ENCODE results near the gene ADAMTS1. TPM values are rescaled to one million over a fixed set of nuclear protein-coding genes. Genes with fewer than 3 reads are reported as not detected.

The ADAMTS1 gene
- total RNA-seq, 2 donors from 2014 or later: 0.31 TPM; not detected in 1

DNA sequence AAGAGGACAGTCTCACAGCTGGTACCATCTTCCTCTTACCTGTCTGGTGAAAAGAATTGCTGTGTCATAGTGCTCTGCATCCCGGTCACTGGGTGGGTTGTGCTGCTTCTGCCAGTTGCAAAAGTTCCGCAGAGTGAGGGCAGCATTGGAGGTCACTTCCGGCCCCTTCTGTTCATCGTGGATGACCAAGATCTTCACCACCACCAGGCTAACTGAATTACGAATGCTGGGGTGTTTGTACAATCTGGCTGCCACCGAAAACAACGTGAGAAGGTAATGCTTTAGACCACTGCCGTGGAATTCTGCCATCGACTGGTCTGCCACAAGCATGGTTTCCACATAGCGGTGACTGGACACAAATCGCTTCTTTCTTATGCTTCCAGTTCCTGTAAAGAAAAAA, 2.9 kb downstream of the ADAMTS1 start:
- H3K4me3 Mint-ChIP-seq: no peak overlapping the region

DNA sequence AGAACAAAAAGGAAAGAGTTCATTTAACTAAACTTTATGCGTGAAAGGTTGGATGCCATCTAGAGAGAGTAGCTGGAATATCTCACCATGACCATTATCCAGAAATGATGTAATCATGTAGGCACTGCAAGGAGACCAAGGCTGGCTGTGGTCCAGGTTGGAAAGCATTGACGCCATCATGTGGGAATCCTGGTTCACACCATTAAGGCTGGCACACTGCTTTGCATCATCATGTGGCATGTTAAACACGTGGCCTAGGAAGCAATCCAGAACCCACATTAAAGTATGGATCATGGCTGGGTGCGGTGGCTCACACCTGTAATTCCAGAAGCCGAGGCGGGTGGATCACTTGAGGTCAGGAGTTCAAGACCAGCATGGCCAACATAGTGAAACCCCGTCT, 4.3 kb downstream of the ADAMTS1 start:
- Mint-ChIP-seq H3K27me3 (ENCODE audit: low read depth) (peaks cover 66% of the 10 kb centered on the region), H3K4me1 (ENCODE audit: low read depth) (peaks cover 35% of the 10 kb centered on the region), H3K9me3 (no peaks in the 10 kb centered on the region), H3K4me3 (no peak overlapping the region), H3K36me3 (ENCODE audit: insufficient read depth in 2 of 2) (peaks cover 0 to 2% of the 10 kb centered on the region in 2 donors), H3K27ac (no peak overlapping the region)
- no peak for ATAC-seq (replicated peaks in 1 of 2)
- DNase-seq: no peak

More for the DNA sequence above, 2.9 kb downstream of the ADAMTS1 start:
- H3K27ac Mint-ChIP-seq: no peak overlapping the region
- ATAC-seq (replicated peaks in 1 of 2) (no peak), DNase-seq (no peak)
- H3K4me1 Mint-ChIP-seq (ENCODE audit: low read depth): peaks cover 49% of the 10 kb centered on the region
- H3K9me3 Mint-ChIP-seq: no peaks in the 10 kb centered on the region
- peaks cover 73% of the 10 kb centered on the region for H3K27me3 Mint-ChIP-seq (ENCODE audit: low read depth)
- peaks cover 0 to 2% of the 10 kb centered on the region in 2 donors for H3K36me3 Mint-ChIP-seq (ENCODE audit: insufficient read depth in 2 of 2)

DNA sequence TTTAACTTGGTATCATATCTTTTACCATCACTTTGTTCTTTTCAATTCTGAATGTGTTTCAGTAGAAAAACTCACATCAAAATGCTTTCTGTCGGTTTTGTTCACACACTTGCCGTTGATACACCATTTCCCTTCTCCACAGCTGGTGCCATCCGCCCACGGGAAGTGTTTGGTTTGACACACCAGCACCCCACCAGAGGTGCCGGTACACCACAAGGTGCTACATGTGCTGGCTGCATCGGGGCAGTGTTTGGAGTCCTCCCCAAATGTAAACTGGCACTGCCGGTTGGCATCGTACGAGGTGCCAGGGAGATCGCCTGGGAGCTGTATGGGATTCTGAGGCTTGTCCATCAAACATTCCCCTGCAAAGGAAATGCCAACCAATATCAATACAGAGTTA, 5.0 kb downstream of the ADAMTS1 start:
- Mint-ChIP-seq H3K36me3 (ENCODE audit: insufficient read depth in 2 of 2) (no peaks in the 10 kb centered on the region), H3K4me1 (ENCODE audit: low read depth) (peaks cover 33% of the 10 kb centered on the region), H3K9me3 (no peaks in the 10 kb centered on the region), H3K27me3 (ENCODE audit: low read depth) (peaks cover 61% of the 10 kb centered on the region), H3K27ac (no peak overlapping the region), H3K4me3 (peak overlapping the region in 1 of 2 donors; percentile 27)
- DNase-seq: peak; percentile 18 to 47
- peak; percentile 43 to 58 for ATAC-seq (replicated peaks in 1 of 2)

DNA sequence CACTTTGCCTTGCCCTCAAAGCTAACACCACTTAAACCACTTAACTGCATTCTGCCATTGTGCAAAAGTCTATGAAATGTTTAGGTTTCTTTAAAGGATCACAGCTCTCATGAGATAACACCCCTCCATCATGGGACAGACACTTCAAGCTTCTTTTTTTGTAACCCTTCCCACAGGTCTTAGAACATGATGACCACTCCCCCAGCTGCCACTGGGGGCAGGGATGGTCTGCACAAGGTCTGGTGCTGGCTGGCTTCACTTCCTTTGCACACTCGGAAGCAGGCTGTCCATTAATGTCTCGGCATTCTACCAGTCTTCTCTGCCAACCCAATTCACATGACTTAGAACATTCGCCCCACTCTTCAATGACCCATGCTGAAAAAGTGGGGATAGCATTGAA, 7.7 kb downstream of the ADAMTS1 start:
- no peak for ATAC-seq (replicated peaks in 1 of 2)
- Mint-ChIP-seq H3K27ac (no peak overlapping the region), H3K27me3 (ENCODE audit: low read depth) (peaks cover 44% of the 10 kb centered on the region), H3K9me3 (no peaks in the 10 kb centered on the region), H3K4me1 (ENCODE audit: low read depth) (peaks cover 20% of the 10 kb centered on the region), H3K4me3 (no peak overlapping the region), H3K36me3 (ENCODE audit: insufficient read depth in 2 of 2) (no peaks in the 10 kb centered on the region)
- DNase-seq: no peak

DNA sequence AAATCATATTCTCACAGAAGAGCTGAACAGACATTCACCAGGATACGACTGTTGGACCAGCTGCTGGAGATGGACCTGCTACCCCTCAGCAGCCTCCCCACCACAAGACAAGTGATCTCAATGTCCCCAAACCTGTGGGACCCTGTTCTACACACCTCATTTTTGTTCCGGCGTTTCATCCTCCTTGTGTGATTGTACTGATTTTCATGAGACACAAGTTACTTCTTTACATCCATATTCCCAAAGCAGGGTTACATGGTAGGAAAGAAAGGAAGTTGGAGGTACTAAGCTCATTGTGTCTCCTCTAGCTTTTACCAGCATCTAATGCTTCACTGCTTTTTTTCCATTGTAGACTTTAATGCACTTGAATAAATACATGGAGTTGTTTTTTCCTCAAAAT, 8.7 kb downstream of the ADAMTS1 start:
- Mint-ChIP-seq H3K36me3 (ENCODE audit: insufficient read depth in 2 of 2) (no peaks in the 10 kb centered on the region), H3K4me1 (ENCODE audit: low read depth) (peaks cover 20% of the 10 kb centered on the region), H3K9me3 (no peaks in the 10 kb centered on the region), H3K4me3 (no peak overlapping the region), H3K27me3 (ENCODE audit: low read depth) (peaks cover 42% of the 10 kb centered on the region), H3K27ac (no peak overlapping the region)
- ATAC-seq (replicated peaks in 1 of 2) (no peak), DNase-seq (no peak)

DNA sequence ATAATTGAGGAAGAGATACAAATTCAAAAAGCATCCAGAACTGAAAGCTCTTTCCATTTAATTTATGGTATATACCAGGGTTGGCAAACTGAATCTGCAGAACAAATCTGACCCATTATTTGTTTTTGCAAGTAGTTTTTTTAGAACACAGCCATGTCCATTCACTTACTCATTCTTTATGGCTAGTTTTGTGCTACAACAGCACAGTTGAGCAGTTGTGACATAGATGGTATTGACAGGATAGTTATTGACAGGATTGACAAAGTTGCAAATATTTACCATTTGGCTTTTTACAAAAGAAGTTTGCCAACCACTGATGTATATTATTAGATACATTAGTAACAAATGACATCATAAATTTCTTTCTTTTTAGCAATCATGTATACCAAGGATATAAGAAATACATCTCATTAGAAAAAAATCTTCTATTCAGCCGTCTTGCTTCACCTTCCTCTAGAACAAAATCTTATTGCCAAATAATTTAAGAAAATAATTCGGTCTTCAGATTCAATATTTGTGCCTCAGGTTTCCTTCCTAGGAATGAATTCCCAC, 9.4 kb downstream of the ADAMTS1 start:
- no peak for ATAC-seq (replicated peaks in 1 of 2)
- Mint-ChIP-seq H3K9me3 (peaks cover 0 to 2% of the 10 kb centered on the region in 2 donors), H3K4me1 (ENCODE audit: low read depth) (peaks cover 19% of the 10 kb centered on the region), H3K27ac (no peak overlapping the region), H3K4me3 (no peak overlapping the region), H3K36me3 (ENCODE audit: insufficient read depth in 2 of 2) (no peaks in the 10 kb centered on the region), H3K27me3 (ENCODE audit: low read depth) (peaks cover 46% of the 10 kb centered on the region)
- DNase-seq: no peak

DNA sequence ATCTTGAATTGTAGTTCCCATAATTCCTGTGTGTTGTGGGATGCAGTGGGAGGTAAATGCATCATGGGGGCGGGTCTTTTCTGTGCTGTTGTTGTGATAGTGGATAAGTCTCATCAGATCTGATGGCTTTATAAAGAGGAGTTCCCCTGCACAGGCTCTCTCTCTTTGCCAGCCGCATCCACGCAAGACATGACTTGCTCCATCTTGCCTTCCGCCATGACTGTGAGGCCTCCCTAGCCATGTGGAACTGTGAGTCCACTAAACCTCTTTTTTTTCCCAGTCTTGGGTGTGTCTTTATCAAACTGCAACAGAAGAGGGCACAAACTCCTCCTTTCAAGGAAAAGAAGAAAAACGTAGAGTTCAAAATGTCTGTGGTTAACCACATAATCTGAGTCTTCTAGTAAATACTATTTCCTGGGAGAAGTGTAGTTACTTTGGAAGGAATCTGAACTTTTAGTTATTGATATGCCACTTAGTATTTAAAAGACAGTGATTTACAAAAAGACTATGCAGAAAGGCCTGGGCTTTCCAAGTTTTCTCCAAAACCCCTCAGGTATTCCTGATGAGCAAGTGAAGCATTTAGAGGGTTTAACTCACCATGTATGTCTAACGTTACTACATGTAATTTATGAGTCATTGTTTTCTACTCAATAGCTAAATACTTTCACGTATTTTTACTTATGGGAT, 10.0 kb downstream of the ADAMTS1 start:
- no peak for ATAC-seq (replicated peaks in 1 of 2)
- H3K36me3 Mint-ChIP-seq (ENCODE audit: insufficient read depth in 2 of 2): no peaks in the 10 kb centered on the region
- H3K4me1 Mint-ChIP-seq (ENCODE audit: low read depth): peaks cover 13% of the 10 kb centered on the region
- H3K9me3 Mint-ChIP-seq: peaks cover 0 to 2% of the 10 kb centered on the region in 2 donors
- H3K4me3 Mint-ChIP-seq: no peak overlapping the region
- DNase-seq: no peak
- peaks cover 40% of the 10 kb centered on the region for H3K27me3 Mint-ChIP-seq (ENCODE audit: low read depth)
- H3K27ac Mint-ChIP-seq: no peak overlapping the region

DNA sequence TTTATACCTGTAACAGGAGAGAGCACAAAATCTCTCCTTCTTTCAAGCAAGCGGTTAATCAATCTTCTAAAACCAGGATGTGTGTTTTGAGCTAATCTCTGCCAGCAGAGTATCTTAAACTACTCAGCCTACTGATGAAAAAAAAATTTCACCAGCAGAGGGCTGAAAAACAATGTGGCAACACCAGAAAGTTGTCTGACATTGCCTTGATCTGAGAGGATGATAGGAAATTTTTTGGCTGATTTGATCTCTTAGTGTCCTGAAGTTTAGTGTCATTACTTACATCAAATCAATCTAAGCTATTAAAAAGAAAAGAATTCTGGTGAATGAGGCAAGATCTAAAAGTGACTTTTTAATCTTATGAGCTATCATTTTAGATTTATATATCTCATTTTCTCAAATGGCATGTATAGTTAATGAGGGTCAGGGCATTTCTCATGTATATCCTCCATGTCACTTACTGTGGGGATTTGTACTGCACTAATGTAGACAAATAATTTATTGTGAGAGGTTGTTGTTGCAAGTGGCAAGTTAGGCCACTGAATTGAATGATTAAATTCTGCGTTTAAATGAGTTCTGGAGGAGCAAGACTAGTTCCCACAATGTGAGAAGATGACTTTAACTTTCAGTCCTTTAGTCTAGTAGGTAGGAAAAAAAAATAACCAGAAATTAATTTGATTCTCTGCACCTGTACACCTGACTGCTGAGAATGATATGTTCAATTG, 10.9 kb downstream of the ADAMTS1 start:
- Mint-ChIP-seq H3K4me1 (ENCODE audit: low read depth) (peaks cover 7% of the 10 kb centered on the region), H3K9me3 (peaks cover 0 to 2% of the 10 kb centered on the region in 2 donors)
- no peak for ATAC-seq (replicated peaks in 1 of 2)

DNA sequence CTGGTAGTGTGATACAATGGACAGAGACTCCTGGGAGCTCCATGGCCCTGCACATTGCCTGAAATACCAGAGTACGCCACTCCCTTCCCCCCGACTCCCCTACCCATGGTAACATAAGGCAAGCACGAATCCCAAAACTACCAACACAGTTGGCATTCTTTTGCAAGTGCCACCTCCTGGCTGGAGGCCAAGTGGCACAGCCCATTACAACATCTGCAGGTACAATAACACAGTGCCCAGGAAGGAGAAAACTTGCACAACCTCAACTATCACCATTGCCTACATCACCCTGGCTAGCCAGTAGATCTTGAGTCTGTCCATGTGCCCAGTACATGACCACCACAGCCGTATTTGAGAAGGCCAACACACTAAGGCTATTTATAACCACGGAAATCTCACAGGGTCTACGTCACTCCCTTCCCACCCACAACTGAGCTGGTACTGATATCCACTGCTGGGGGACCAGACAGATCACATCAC, 11.7 kb downstream of the ADAMTS1 start:
- Mint-ChIP-seq H3K4me3 (no peak overlapping the region), H3K27me3 (ENCODE audit: low read depth) (peaks cover 24% of the 10 kb centered on the region), H3K4me1 (ENCODE audit: low read depth) (peaks cover 7% of the 10 kb centered on the region), H3K27ac (no peak overlapping the region), H3K9me3 (peaks cover 0 to 2% of the 10 kb centered on the region in 2 donors), H3K36me3 (ENCODE audit: insufficient read depth in 2 of 2) (no peaks in the 10 kb centered on the region)
- DNase-seq (no peak), ATAC-seq (replicated peaks in 1 of 2) (no peak)

More for the DNA sequence above, 10.9 kb downstream of the ADAMTS1 start:
- Mint-ChIP-seq H3K27ac (no peak overlapping the region), H3K27me3 (ENCODE audit: low read depth) (peaks cover 33% of the 10 kb centered on the region), H3K36me3 (ENCODE audit: insufficient read depth in 2 of 2) (no peaks in the 10 kb centered on the region), H3K4me3 (no peak overlapping the region)
- DNase-seq: no peak

DNA sequence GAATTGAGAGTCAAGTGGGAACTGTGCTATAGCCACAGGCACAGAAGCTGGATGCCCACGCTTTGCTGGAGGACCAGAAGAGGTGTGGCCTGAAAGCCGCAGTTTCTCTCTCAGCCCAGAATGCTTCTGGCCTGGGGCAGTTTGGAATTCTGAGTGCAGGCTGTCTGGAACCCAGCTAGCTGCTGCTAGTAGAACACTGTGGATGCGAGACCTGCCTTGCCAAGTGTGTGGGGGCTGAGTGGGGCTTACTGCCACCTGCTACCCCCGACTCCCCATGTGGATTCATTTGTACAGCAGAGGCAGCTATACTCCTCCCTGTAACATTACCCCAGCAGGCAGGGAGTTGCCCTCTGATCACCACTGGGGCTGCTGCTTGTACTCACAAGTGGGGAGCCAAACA, 12.2 kb downstream of the ADAMTS1 start:
- ATAC-seq (replicated peaks in 1 of 2): no peak
- H3K4me3 Mint-ChIP-seq: no peak overlapping the region

DNA sequence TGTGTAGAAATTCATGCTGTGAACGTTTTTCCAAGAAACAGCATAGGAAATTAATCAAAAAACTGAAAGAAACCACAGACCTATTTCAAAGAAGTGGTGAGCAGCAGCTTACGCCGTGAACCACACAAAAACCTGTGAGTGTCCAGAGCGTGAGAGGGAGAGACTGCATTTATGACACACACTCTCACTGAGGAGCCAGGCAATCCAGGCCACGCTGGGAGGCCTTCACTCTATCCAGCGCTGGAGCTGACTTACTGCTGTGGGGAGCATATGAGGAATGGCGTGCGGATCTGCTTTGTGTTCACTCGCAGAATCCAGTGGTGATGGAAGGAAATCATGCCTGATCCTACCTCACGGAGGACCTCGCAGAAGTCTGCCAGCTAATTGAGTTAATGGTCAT, 12.7 kb downstream of the ADAMTS1 start:
- no peak for ATAC-seq (replicated peaks in 1 of 2)
- Mint-ChIP-seq H3K36me3 (ENCODE audit: insufficient read depth in 2 of 2) (no peaks in the 10 kb centered on the region), H3K9me3 (peaks cover 0 to 2% of the 10 kb centered on the region in 2 donors), H3K4me1 (ENCODE audit: low read depth) (peaks cover 10% of the 10 kb centered on the region), H3K27me3 (ENCODE audit: low read depth) (peaks cover 19% of the 10 kb centered on the region), H3K4me3 (no peak overlapping the region), H3K27ac (no peak overlapping the region)
- DNase-seq: no peak

More for the DNA sequence above, 12.2 kb downstream of the ADAMTS1 start:
- no peak overlapping the region for H3K27ac Mint-ChIP-seq
- no peak for DNase-seq
- H3K9me3 Mint-ChIP-seq: peaks cover 0 to 2% of the 10 kb centered on the region in 2 donors
- no peaks in the 10 kb centered on the region for H3K36me3 Mint-ChIP-seq (ENCODE audit: insufficient read depth in 2 of 2)
- H3K4me1 Mint-ChIP-seq (ENCODE audit: low read depth): peaks cover 7% of the 10 kb centered on the region
- peaks cover 21% of the 10 kb centered on the region for H3K27me3 Mint-ChIP-seq (ENCODE audit: low read depth)

DNA sequence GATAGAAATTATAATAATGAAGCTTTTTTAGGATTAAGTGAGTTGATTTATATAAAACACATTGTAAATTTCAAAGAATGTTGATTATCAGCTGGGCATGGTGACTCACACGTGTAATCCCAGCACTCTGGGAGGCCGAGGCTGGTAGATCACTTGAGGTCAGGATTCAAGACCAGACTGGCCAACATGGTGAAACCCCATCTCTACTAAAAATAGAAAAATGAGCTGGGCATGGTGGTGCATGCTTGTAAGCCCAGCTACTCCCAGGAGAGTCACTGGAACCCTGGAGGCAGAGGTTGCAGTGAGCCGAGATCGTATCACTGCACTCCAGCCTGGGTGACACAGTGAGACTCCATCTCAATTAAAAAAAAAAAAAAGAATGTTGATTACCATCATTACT, 18.4 kb downstream of the ADAMTS1 start:
- DNase-seq (no peak), ATAC-seq (replicated peaks in 1 of 2) (no peak)
- H3K9me3 Mint-ChIP-seq: peaks cover 4% of the 10 kb centered on the region in 2 donors
- no peak overlapping the region for H3K4me3 Mint-ChIP-seq
- H3K27me3 Mint-ChIP-seq (ENCODE audit: low read depth): peaks cover 9% of the 10 kb centered on the region
- H3K4me1 Mint-ChIP-seq (ENCODE audit: low read depth): peaks cover 3% of the 10 kb centered on the region
- H3K36me3 Mint-ChIP-seq (ENCODE audit: insufficient read depth in 2 of 2): peaks cover 0 to 2% of the 10 kb centered on the region in 2 donors
- H3K27ac Mint-ChIP-seq: no peak overlapping the region

DNA sequence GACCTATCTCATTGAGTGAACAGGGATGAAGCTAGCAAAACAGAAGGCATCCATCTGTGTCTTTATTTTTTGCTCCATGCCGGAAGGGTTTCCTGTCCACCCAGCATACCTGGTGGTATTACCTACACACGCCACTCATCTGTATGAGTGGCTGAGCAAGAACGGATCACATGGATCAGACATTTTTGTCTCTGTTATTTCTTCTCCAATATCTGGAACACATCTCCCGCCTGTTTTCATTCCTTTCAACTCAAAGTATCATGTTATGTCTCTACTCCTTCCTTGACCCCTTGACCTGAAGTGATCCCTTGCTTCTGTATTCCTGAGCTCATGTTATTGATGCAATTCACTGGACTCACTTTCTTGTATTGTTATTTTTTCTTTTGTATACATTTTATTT, 24.7 kb downstream of the ADAMTS1 start:
- H3K4me1 Mint-ChIP-seq (ENCODE audit: low read depth): no peaks in the 10 kb centered on the region
- DNase-seq (no peak), ATAC-seq (replicated peaks in 1 of 2) (no peak)
- H3K27me3 Mint-ChIP-seq (ENCODE audit: low read depth): no peaks in the 10 kb centered on the region
- no peak overlapping the region for H3K27ac Mint-ChIP-seq
- peaks cover 2 to 4% of the 10 kb centered on the region in 2 donors for H3K9me3 Mint-ChIP-seq
- peaks cover 0 to 2% of the 10 kb centered on the region in 2 donors for H3K36me3 Mint-ChIP-seq (ENCODE audit: insufficient read depth in 2 of 2)
- H3K4me3 Mint-ChIP-seq: no peak overlapping the region
